HEK293 (cell line): Measurements from ENCODE around the gene UCN2.

Experiments
- CTCF ChIA-PET: fragments of 350-600 bp; formaldehyde crosslinking; extraction: SDS; loops from one replicate; lab custom pipeline; 2021; ENCODE audit warnings: antibody characterized with exemption; lab: Yijun Ruan, JAX
- POLR2A ChIA-PET: fragments of 300-600 bp; formaldehyde crosslinking; extraction: SDS; loops from one replicate; lab custom pipeline; 2020; ENCODE audit warnings: antibody characterized with exemption, inconsistent platforms; lab: Yijun Ruan, JAX
- H3K27ac ChIP-seq: fragments of 200-500 bp; sonication (Bioruptor generic); 2 replicates; pipeline ENCODE4 v1.5.1; 2014; ENCODE audit warnings: low read depth, low read length, control low read depth, inconsistent platforms; ENCODE audit errors: extremely low read depth
- H3K36me3 ChIP-seq, 2 experiments: fragments of 200-500 bp in 1 of 2; sonication (Bioruptor generic) in 1 of 2; 1 replicate in 1 of 2; 2 replicates in 1 of 2; pipeline ENCODE4 v1.5.1; 2014 to 2017; ENCODE audit warnings: inconsistent platforms in 2 of 2, low read length in 2 of 2; ENCODE audit not compliant: control insufficient read depth in 2 of 2, insufficient read depth in 1 of 2
- H3K4me1 ChIP-seq: fragments of 200-500 bp; sonication (Bioruptor generic); 2 replicates; pipeline ENCODE4 v1.5.1; 2014; ENCODE audit warnings: mild to moderate bottlenecking, low read length, inconsistent platforms; ENCODE audit not compliant: control insufficient read depth, insufficient read depth
- H3K4me3 ChIP-seq: 2 replicates; pipeline ENCODE4 v1.5.1; 2011; ENCODE audit warnings: low read depth, mild to moderate bottlenecking, control low read depth, low read length, moderate library complexity
- H3K9me3 ChIP-seq: fragments of 200-500 bp; sonication (Bioruptor generic); 2 replicates; pipeline ENCODE4 v1.5.1; 2014; ENCODE audit warnings: low read depth, low read length, inconsistent platforms; ENCODE audit not compliant: control insufficient read depth, insufficient read depth
- EGR2 ChIP-seq: fragments of 450-650 bp; formaldehyde crosslinking; IDR thresholded peaks from 2 replicates; pipeline ENCODE4 v1.5.1; 2016; ENCODE audit warnings: low read depth, missing biosample characterization, missing genetic modification characterization
- GLI4 ChIP-seq: fragments of 450-650 bp; formaldehyde crosslinking; IDR thresholded peaks from 2 replicates; pipeline ENCODE4 v1.5.1; 2016; ENCODE audit warnings: missing biosample characterization, missing genetic modification characterization
- GLIS1 ChIP-seq: fragments of 450-650 bp; formaldehyde crosslinking; IDR thresholded peaks from 2 replicates; pipeline ENCODE4 v1.5.1; 2016; ENCODE audit warnings: missing biosample characterization, missing genetic modification characterization
- REST ChIP-seq: fragments of 450-650 bp; formaldehyde crosslinking; IDR thresholded peaks from 2 replicates; pipeline ENCODE4 v1.5.1; 2016; ENCODE audit warnings: missing biosample characterization, missing genetic modification characterization
- SP7 ChIP-seq: fragments of 450-650 bp; formaldehyde crosslinking; IDR thresholded peaks from 2 replicates; pipeline ENCODE4 v1.5.1; 2016; ENCODE audit warnings: missing biosample characterization, missing genetic modification characterization
- TCF7L2 ChIP-seq: IDR thresholded peaks from 2 replicates; pipeline ENCODE4 v1.6.1; 2011; ENCODE audit warnings: low read depth, mild to moderate bottlenecking, inconsistent platforms, low read length, moderate library complexity, borderline replicate concordance
- ZFHX2 ChIP-seq: fragments of 450-650 bp; formaldehyde crosslinking; conservative IDR thresholded peaks from 2 replicates; pipeline ENCODE4 v1.5.1; 2016; ENCODE audit warnings: missing biosample characterization, missing genetic modification characterization
- ZIC2 ChIP-seq: fragments of 450-650 bp; formaldehyde crosslinking; IDR thresholded peaks from 2 replicates; pipeline ENCODE4 v1.5.1; 2016; ENCODE audit warnings: missing biosample characterization, missing genetic modification characterization
- ZNF23 ChIP-seq: fragments of 450-650 bp; formaldehyde crosslinking; IDR thresholded peaks from 2 replicates; pipeline ENCODE4 v1.5.1; 2016; ENCODE audit warnings: missing biosample characterization, missing genetic modification characterization, borderline replicate concordance
- ZNF394 ChIP-seq: fragments of 450-650 bp; formaldehyde crosslinking; IDR thresholded peaks from 2 replicates; pipeline ENCODE4 v1.5.1; 2016; ENCODE audit warnings: missing biosample characterization, missing genetic modification characterization, mild to moderate bottlenecking, moderate library complexity, borderline replicate concordance
- ZNF548 ChIP-seq: fragments of 450-650 bp; formaldehyde crosslinking; IDR thresholded peaks from 2 replicates; pipeline ENCODE4 v1.5.1; 2016; ENCODE audit warnings: missing biosample characterization, missing genetic modification characterization
- ZSCAN30 ChIP-seq: fragments of 450-650 bp; IDR thresholded peaks from 2 replicates; pipeline ENCODE4 v1.5.1; 2018; ENCODE audit warnings: missing biosample characterization, mild to moderate bottlenecking, missing genetic modification characterization, moderate library complexity
- ZSCAN5A ChIP-seq: fragments of 450-650 bp; formaldehyde crosslinking; IDR thresholded peaks from 2 replicates; pipeline ENCODE4 v1.5.1; 2016; ENCODE audit warnings: missing biosample characterization, missing genetic modification characterization
- TF ChIP-seq, protein P1 (sequence below): fragments of 450-650 bp; formaldehyde crosslinking; IDR thresholded peaks from 2 replicates; pipeline ENCODE4 v1.5.1; 2017; ENCODE audit warnings: missing biosample characterization, missing genetic modification characterization
- TF ChIP-seq, protein P2 (sequence below): fragments of 450-650 bp; formaldehyde crosslinking; IDR thresholded peaks from 2 replicates; pipeline ENCODE4 v1.5.1; 2016; ENCODE audit warnings: missing biosample characterization, missing genetic modification characterization, borderline replicate concordance
- TF ChIP-seq, protein P3 (sequence below): fragments of 450-650 bp; formaldehyde crosslinking; IDR thresholded peaks from 2 replicates; pipeline ENCODE4 v1.5.1; 2016; ENCODE audit warnings: missing biosample characterization, missing genetic modification characterization

Gene UCN2

GRCh38 chr3:48564022-48564421 is 441 bp upstream of the UCN2 start (continued):
- TF ChIP-seq REST (tag by site-specific recombination), result no peak
- TF ChIP-seq, protein P1, sequence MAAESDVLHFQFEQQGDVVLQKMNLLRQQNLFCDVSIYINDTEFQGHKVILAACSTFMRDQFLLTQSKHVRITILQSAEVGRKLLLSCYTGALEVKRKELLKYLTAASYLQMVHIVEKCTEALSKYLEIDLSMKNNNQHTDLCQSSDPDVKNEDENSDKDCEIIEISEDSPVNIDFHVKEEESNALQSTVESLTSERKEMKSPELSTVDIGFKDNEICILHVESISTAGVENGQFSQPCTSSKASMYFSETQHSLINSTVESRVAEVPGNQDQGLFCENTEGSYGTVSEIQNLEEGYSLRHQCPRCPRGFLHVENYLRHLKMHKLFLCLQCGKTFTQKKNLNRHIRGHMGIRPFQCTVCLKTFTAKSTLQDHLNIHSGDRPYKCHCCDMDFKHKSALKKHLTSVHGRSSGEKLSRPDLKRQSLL (tag by site-specific recombination), result no peak
- TF ChIP-seq ZNF394 (tag by site-specific recombination), result no peak
- TF ChIP-seq ZFHX2 (tag by site-specific recombination), result peak; percentile 37; the same call in 1 of the 2 replicates
- no peak for TF ChIP-seq TCF7L2
- TF ChIP-seq, all 188 proteins: peak for 5

- no peaks in the 10 kb centered on the region for H3K36me3 ChIP-seq
- no peak overlapping the region for H3K4me3 ChIP-seq
- H3K27ac ChIP-seq, result no peak overlapping the region
- H3K9me3 ChIP-seq, result no peaks in the 10 kb centered on the region
- ChIA-PET CTCF (interaction anchor here (0.6 kb wide), 1 partner anchor 144 kb away, joined by 3 read pairs; no protein-coding TSS in a partner anchor), POLR2A (interaction anchor here (0.5 kb wide), 1 partner anchor 50 kb away, joined by 3 read pairs; no protein-coding TSS in a partner anchor)
- no peaks in the 10 kb centered on the region for H3K4me1 ChIP-seq
- TF ChIP-seq, protein P2, sequence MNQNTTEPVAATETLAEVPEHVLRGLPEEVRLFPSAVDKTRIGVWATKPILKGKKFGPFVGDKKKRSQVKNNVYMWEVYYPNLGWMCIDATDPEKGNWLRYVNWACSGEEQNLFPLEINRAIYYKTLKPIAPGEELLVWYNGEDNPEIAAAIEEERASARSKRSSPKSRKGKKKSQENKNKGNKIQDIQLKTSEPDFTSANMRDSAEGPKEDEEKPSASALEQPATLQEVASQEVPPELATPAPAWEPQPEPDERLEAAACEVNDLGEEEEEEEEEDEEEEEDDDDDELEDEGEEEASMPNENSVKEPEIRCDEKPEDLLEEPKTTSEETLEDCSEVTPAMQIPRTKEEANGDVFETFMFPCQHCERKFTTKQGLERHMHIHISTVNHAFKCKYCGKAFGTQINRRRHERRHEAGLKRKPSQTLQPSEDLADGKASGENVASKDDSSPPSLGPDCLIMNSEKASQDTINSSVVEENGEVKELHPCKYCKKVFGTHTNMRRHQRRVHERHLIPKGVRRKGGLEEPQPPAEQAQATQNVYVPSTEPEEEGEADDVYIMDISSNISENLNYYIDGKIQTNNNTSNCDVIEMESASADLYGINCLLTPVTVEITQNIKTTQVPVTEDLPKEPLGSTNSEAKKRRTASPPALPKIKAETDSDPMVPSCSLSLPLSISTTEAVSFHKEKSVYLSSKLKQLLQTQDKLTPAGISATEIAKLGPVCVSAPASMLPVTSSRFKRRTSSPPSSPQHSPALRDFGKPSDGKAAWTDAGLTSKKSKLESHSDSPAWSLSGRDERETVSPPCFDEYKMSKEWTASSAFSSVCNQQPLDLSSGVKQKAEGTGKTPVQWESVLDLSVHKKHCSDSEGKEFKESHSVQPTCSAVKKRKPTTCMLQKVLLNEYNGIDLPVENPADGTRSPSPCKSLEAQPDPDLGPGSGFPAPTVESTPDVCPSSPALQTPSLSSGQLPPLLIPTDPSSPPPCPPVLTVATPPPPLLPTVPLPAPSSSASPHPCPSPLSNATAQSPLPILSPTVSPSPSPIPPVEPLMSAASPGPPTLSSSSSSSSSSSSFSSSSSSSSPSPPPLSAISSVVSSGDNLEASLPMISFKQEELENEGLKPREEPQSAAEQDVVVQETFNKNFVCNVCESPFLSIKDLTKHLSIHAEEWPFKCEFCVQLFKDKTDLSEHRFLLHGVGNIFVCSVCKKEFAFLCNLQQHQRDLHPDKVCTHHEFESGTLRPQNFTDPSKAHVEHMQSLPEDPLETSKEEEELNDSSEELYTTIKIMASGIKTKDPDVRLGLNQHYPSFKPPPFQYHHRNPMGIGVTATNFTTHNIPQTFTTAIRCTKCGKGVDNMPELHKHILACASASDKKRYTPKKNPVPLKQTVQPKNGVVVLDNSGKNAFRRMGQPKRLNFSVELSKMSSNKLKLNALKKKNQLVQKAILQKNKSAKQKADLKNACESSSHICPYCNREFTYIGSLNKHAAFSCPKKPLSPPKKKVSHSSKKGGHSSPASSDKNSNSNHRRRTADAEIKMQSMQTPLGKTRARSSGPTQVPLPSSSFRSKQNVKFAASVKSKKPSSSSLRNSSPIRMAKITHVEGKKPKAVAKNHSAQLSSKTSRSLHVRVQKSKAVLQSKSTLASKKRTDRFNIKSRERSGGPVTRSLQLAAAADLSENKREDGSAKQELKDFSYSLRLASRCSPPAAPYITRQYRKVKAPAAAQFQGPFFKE (tag by site-specific recombination), result no peak
- no peak for TF ChIP-seq ZSCAN30 (tag by site-specific recombination)
- TF ChIP-seq ZNF23 (tag by site-specific recombination), result no peak
- no peak for TF ChIP-seq GLI4 (tag by site-specific recombination)
- TF ChIP-seq ZFHX2 (tag by site-specific recombination), result no peak
Measured at GRCh38 chr3:48562367-48563095, 1.1 kb downstream of the UCN2 start.

GRCh38 chr3:48561045-48561736 is 2.4 kb downstream of the UCN2 start:
- Histone ChIP-seq H3K4me3 (no peak overlapping the region), H3K4me1 (no peaks in the 10 kb centered on the region), H3K9me3 (no peaks in the 10 kb centered on the region), H3K27ac (no peak overlapping the region), H3K36me3 (no peaks in the 10 kb centered on the region)
- CTCF ChIA-PET, result no interaction called here
- POLR2A ChIA-PET, result no interaction called here
- peak; percentile 20; the same call in 1 of the 2 replicates for TF ChIP-seq ZIC2 (tag by site-specific recombination)
- no peak for TF ChIP-seq ZSCAN5A (tag by site-specific recombination)
- no peak for TF ChIP-seq ZNF548 (tag by site-specific recombination)
- TF ChIP-seq, protein P3, sequence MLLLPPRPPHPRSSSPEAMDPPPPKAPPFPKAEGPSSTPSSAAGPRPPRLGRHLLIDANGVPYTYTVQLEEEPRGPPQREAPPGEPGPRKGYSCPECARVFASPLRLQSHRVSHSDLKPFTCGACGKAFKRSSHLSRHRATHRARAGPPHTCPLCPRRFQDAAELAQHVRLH, result no peak
- peak; percentile 75 for TF ChIP-seq GLIS1 (tag by site-specific recombination)
- TF ChIP-seq ZFHX2 (tag by site-specific recombination), result peak; percentile 56; the same call in 1 of the 2 replicates
- TF ChIP-seq EGR2 (tag by site-specific recombination), result 0 out of 2 replicates have a peak, but pooled peaks have one; percentile 38
- no peak for TF ChIP-seq SP7 (tag by site-specific recombination)
